B cell (primary cell): Measurements from ENCODE around the gene ERVFRD-1. TPM values are rescaled to one million over a fixed set of nuclear protein-coding genes. Genes with fewer than 3 reads are reported as not detected.

ENCODE experiments used
- ATAC-seq: fragments of 200-7000 bp; cut with Tn5 transposase; one replicate; pipeline ENCODE4 v1.10.0; 2021; ENCODE audit warnings: low read depth, mild to moderate bottlenecking, moderate number of reproducible peaks, moderate library complexity
- CTCF ChIA-PET: fragments of 350-600 bp; sonication (Branson Sonifier 250); formaldehyde crosslinking; loops from one replicate; lab custom pipeline; 2021; ENCODE audit warnings: antibody characterized with exemption, inconsistent platforms; lab: Charles Lee
- POLR2A ChIA-PET: fragments of 350-600 bp; sonication (Branson Sonifier 250); formaldehyde crosslinking; loops from one replicate; lab custom pipeline; 2021; ENCODE audit warnings: antibody characterized with exemption; lab: Charles Lee
- DNase-seq: peaks from one replicate; pipeline ENCODE4 v3.0.0; 2013
- H2AFZ ChIP-seq: 2 replicates; pipeline ENCODE4 v1.6.1; 2012; ENCODE audit warnings: mild to moderate bottlenecking, low read depth, low read length; ENCODE audit not compliant: insufficient read depth, poor library complexity, severe bottlenecking
- H3K27ac ChIP-seq, 2 donors: 1 replicate in 1 of 2; 2 replicates in 1 of 2; pipeline ENCODE4 v1.5.1; 2012 to 2013; ENCODE audit warnings: low read length in 2 of 2, mild to moderate bottlenecking in 2 of 2, moderate library complexity in 1 of 2
- H3K27me3 ChIP-seq, 4 experiments: fragments of 200-600 bp in 1 of 4; sonication (generic) in 1 of 4; replicated peaks in 1 of 4; 1 replicate in 2 of 4; 2 replicates in 2 of 4; pipeline versions ENCODE4 v1.6.1 to v1.7.0; 2013 to 2016; ENCODE audit warnings: low read length in 3 of 4, mild to moderate bottlenecking in 2 of 4, mixed read lengths in 1 of 4, moderate library complexity in 1 of 4; ENCODE audit not compliant: insufficient read depth in 4 of 4, control insufficient read depth in 3 of 4; ENCODE audit errors: control extremely low read depth in 1 of 4
- H3K36me3 ChIP-seq, 2 experiments: replicated peaks in 1 of 2; 1 replicate in 1 of 2; 2 replicates in 1 of 2; pipeline versions ENCODE4 v1.6.1 to v1.7.1; 2013; ENCODE audit warnings: low read length in 1 of 2; ENCODE audit not compliant: insufficient read depth in 2 of 2, control insufficient read depth in 1 of 2; ENCODE audit errors: control extremely low read depth in 1 of 2, extremely low read depth in 1 of 2
- H3K4me1 ChIP-seq, 2 donors: fragments of 200-600 bp in 1 of 2; sonication (generic) in 1 of 2; 1 replicate in 1 of 2; 2 replicates in 1 of 2; pipeline versions ENCODE4 v1.5.1 to v1.6.1; 2013 to 2017; ENCODE audit warnings: low read length in 2 of 2; ENCODE audit not compliant: control insufficient read depth in 2 of 2, insufficient read depth in 2 of 2
- H3K4me2 ChIP-seq: replicated peaks from 2 replicates; pipeline ENCODE3; 2012; ENCODE audit warnings: mild to moderate bottlenecking, low read depth, low read length; ENCODE audit not compliant: poor library complexity, severe bottlenecking
- H3K4me3 ChIP-seq, 5 experiments: fragments of 200-600 bp in 1 of 5; sonication (generic) in 1 of 5; 1 replicate in 3 of 5; 2 replicates in 2 of 5; pipeline versions ENCODE4 v1.5.1 to v1.7.0; 2011 to 2016; ENCODE audit warnings: low read length in 4 of 5, mild to moderate bottlenecking in 4 of 5, low read depth in 2 of 5, control low read depth in 1 of 5, moderate library complexity in 1 of 5; ENCODE audit not compliant: insufficient read depth in 1 of 5; ENCODE audit errors: control extremely low read depth in 1 of 5, extremely low read depth in 1 of 5
- H3K79me2 ChIP-seq: fragments of 200-600 bp; sonication (generic); one replicate; pipeline ENCODE4 v1.6.0; 2016; ENCODE audit warnings: low read length; ENCODE audit not compliant: control insufficient read depth, insufficient read depth
- H3K9ac ChIP-seq: fragments of 200-600 bp; sonication (generic); 2 replicates; pipeline ENCODE4 v1.6.1; 2017; ENCODE audit warnings: mild to moderate bottlenecking, low read length, moderate library complexity
- H3K9me3 ChIP-seq, 3 donors: one replicate each; pipeline versions ENCODE4 v1.6.1 to v1.7.1; 2013; ENCODE audit warnings: low read length in 2 of 3; ENCODE audit not compliant: control insufficient read depth in 2 of 3, insufficient read depth in 1 of 3; ENCODE audit errors: control extremely low read depth in 1 of 3
- H4K20me1 ChIP-seq: 2 replicates; pipeline ENCODE4 v1.6.0; 2012; ENCODE audit warnings: mild to moderate bottlenecking, low read length; ENCODE audit not compliant: insufficient read depth, control insufficient read depth, poor library complexity, severe bottlenecking
- H3K27ac Mint-ChIP-seq: one replicate; pipeline ENCODE4 v1.8.0; 2021; ENCODE audit warnings: mixed read lengths
- H3K27me3 Mint-ChIP-seq: one replicate; pipeline ENCODE4 v1.8.0; 2021; ENCODE audit warnings: mixed read lengths
- H3K4me1 Mint-ChIP-seq: one replicate; pipeline ENCODE4 v1.8.0; 2021; ENCODE audit warnings: mixed read lengths
- H3K4me3 Mint-ChIP-seq: one replicate; pipeline ENCODE4 v1.8.0; 2021; ENCODE audit warnings: mixed read lengths
- H3K9me3 Mint-ChIP-seq: one replicate; pipeline ENCODE4 v1.8.0; 2022; ENCODE audit warnings: mixed read lengths; ENCODE audit not compliant: insufficient read depth
- EZH2 ChIP-seq: IDR thresholded peaks from 2 replicates; pipeline ENCODE4 v1.6.1; 2012; ENCODE audit warnings: borderline replicate concordance, low read depth, mild to moderate bottlenecking, moderate library complexity, low read length; ENCODE audit not compliant: insufficient read depth, poor library complexity, severe bottlenecking
- WGBS: methylation state at CpG from one replicate; pipeline ENCODE4 v1.1.5; 2013; ENCODE audit warnings: missing lambda C conversion rate; ENCODE audit not compliant: insufficient coverage; 5-methylcytosine and 5-hydroxymethylcytosine counted together
- intact Hi-C: fragments of 100-400 bp; cut with micrococcal nuclease; formaldehyde crosslinking; loops from one replicate; pipeline ENCODE4 v1.10.0; 2022
- polyA plus RNA-seq: library from polyadenylated mRNA; depleted of rRNA; stranded (reverse); fragments of >200 nt; gene quantifications from 2 replicates; pipeline ENCODE4 v1.2.3, GENCODE V29; 2012
- total RNA-seq, 2 donors: library from RNA; stranded (reverse); fragments of 120-200 nt in 1 of 2; gene quantifications; 1 replicate in 1 of 2; 2 replicates in 1 of 2; pipeline versions ENCODE4 v1.2.3 to v1.2.4, GENCODE V29; 2013 to 2022
- TF ChIP-seq, protein P1 (sequence below): fragments of 200-600 bp; IDR thresholded peaks from one replicate; pipeline ENCODE4 v1.8.0; 2022; ENCODE audit warnings: antibody characterized with exemption, mild to moderate bottlenecking

The ERVFRD-1 gene
- total and polyA plus RNA-seq, 2 donors (not counting 1 experiment from before 2014, with no cell fraction given): not detected

DNA sequence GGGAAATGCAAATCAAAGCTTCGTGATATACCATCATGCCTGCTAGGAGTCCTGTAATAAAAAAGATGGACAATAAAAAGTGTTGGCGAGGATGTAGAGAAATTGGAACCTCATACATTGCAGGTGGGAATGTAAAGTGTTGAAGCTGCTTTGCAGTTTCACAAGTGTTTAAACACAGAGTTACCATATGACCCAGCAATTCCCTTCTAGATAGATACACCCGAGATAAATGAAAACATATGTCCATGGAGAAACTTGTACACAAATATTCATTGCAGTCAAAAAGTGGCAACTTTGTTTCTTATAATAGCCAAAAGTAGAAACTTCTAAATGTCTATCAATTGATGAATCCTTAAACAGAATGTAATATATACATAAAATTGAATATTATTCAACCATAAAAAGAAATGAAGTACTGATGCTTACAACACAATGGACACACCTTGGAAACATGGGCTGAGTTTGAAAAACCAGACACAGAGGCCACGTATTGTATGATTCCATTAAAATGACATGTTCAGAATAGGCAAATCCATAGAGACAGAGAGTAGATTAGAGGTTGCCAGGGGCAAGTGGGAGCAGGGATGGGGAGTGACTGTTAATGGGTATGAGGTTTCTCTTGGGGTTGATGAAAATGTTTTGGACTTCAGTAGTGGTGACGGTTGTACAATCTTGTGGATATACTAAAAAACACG is 20.8 kb upstream of the ERVFRD-1 start:
- H3K4me2 ChIP-seq: no peak overlapping the region
- peaks cover 7 to 9% of the 10 kb centered on the region in 2 donors for H3K4me1 ChIP-seq
- H3K4me3 Mint-ChIP-seq: no peak overlapping the region
- DNase-seq: no peak
- no peaks in the 10 kb centered on the region for H3K9me3 Mint-ChIP-seq
- no peak overlapping the region for H3K9ac ChIP-seq
- no peak overlapping the region for H3K27ac ChIP-seq
- H2AFZ ChIP-seq: no peak overlapping the region
- WGBS: 92% methylated on average over 1 of the region's 6 CpGs
- ChIA-PET CTCF (interaction anchor here (1.1 kb wide), 1 partner anchor 11 kb away, joined by 3 read pairs; no protein-coding TSS in a partner anchor), POLR2A (no interaction called here)
- peaks cover 16% of the 10 kb centered on the region for H3K79me2 ChIP-seq
- intact Hi-C loops: no loop called here
- no peaks in the 10 kb centered on the region for H4K20me1 ChIP-seq
- H3K27me3 Mint-ChIP-seq: no peaks in the 10 kb centered on the region
- H3K4me3 ChIP-seq: no peak overlapping the region
- no peak overlapping the region for H3K27ac Mint-ChIP-seq
- peaks cover 17% of the 10 kb centered on the region for H3K4me1 Mint-ChIP-seq
- ATAC-seq: no peak
- peaks cover 1 to 6% of the 10 kb centered on the region in 2 experiments for H3K36me3 ChIP-seq
- H3K27me3 ChIP-seq: no peaks in the 10 kb centered on the region
- no peaks in the 10 kb centered on the region for H3K9me3 ChIP-seq
- TF ChIP-seq, protein P1, sequence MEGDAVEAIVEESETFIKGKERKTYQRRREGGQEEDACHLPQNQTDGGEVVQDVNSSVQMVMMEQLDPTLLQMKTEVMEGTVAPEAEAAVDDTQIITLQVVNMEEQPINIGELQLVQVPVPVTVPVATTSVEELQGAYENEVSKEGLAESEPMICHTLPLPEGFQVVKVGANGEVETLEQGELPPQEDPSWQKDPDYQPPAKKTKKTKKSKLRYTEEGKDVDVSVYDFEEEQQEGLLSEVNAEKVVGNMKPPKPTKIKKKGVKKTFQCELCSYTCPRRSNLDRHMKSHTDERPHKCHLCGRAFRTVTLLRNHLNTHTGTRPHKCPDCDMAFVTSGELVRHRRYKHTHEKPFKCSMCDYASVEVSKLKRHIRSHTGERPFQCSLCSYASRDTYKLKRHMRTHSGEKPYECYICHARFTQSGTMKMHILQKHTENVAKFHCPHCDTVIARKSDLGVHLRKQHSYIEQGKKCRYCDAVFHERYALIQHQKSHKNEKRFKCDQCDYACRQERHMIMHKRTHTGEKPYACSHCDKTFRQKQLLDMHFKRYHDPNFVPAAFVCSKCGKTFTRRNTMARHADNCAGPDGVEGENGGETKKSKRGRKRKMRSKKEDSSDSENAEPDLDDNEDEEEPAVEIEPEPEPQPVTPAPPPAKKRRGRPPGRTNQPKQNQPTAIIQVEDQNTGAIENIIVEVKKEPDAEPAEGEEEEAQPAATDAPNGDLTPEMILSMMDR: no peak
- TF ChIP-seq EZH2: no peak

DNA sequence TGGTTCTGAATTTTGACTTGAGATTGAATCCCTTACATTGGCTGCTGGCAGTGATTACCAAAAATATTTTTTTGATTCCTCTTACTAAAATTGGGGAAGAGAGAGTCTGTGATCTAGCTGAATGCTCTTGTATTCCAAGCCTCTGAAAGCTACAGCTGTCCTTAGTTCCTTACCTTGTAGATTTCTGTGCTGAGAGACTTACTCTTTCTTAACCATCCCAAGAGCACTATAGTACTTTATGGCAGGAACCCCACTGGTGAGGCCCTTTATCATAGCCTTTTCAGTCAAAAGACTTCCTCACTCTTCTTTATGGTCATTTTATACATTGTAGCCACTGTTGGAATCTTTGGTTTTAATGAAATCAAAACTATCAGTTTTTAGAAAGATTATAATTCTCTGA is 19.1 kb upstream of the ERVFRD-1 start:
- ChIA-PET POLR2A (no interaction called here), CTCF (interaction anchor here (1.2 kb wide), 1 partner anchor 13 kb away, joined by 4 read pairs; no protein-coding TSS in a partner anchor)
- Histone ChIP-seq H3K36me3 (peaks cover 1 to 6% of the 10 kb centered on the region in 2 experiments), H3K4me1 (peaks cover 7 to 9% of the 10 kb centered on the region in 2 donors), H3K79me2 (peaks cover 16% of the 10 kb centered on the region), H3K9ac (no peak overlapping the region), H3K9me3 (no peaks in the 10 kb centered on the region), H3K27me3 (no peaks in the 10 kb centered on the region), H3K4me2 (no peak overlapping the region), H4K20me1 (no peaks in the 10 kb centered on the region), H3K4me3 (no peak overlapping the region), H3K27ac (no peak overlapping the region), H2AFZ (no peak overlapping the region)
- Mint-ChIP-seq H3K27ac (no peak overlapping the region), H3K4me3 (no peak overlapping the region), H3K9me3 (no peaks in the 10 kb centered on the region), H3K27me3 (no peaks in the 10 kb centered on the region), H3K4me1 (peaks cover 19% of the 10 kb centered on the region)
- no peak for DNase-seq
- TF ChIP-seq EZH2: no peak
- TF ChIP-seq, protein P1: no peak
- ATAC-seq: no peak
- intact Hi-C loops: no loop called here
